Measurements from ENCODE around the gene ANO10. TPM values are rescaled to one million over a fixed set of nuclear protein-coding genes. Genes with fewer than 3 reads are reported as not detected.

Gene ANO10
- total and polyA plus RNA-seq, 2 of the 8 experiments (the other 6 are each of a cell fraction or from before 2014, with no cell fraction given) = 38.0 to 53.2 TPM

DNA sequence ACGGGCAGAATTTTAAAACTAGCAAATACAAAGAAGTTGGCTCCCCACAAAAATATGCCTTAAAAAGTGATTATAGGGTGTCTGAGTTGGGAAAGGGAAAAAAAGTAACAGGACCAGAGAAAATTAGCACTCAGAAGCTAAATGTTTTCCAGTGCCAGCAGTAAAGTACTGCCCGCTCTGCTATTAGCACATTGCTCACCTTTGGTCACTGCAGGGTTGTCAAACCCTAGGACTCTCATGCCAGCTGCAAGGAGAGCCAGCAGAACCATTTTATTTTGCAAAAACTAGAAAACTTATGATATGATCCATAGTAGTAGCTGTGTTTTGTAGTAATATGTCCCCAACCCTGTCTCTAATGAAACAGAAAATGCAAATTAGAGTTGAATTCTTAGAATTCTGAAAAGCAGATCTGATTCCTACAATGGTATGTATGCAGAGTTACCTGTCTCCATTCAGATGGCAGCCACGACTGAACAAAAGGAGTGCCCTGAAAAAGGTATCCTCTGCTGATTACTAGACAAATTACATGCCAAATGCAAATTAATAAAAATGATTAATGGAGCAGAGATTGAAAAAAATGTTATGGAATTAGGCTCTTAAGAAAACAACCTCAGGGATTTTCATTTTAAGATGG is 185.2 kb downstream of the ANO10 start:
- no peak overlapping the region for H3K14ac ChIP-seq (ENCODE audit: insufficient read length)
- H3K79me2 ChIP-seq (ENCODE audit: control insufficient read depth in 1 of 2, insufficient read depth in 2 of 2, low read length in 2 of 2) = no peaks in the 10 kb centered on the region
- H3K4ac ChIP-seq (replicated peaks; ENCODE audit: insufficient read length, low read depth, low read length) = no peak overlapping the region
- H3K56ac ChIP-seq (replicated peaks; ENCODE audit: insufficient read length, low read depth, low read length) = no peak overlapping the region
- H4K20me1 ChIP-seq (replicated peaks in 1 of 2; ENCODE audit: control insufficient read depth in 1 of 2, insufficient read depth in 2 of 2, low read length in 2 of 2) = no peaks in the 10 kb centered on the region
- H3K27me3 ChIP-seq (replicated peaks in 1 of 4; ENCODE audit: control insufficient read depth in 3 of 4, extremely low read depth in 1 of 4, insufficient read depth in 3 of 4, low read length in 3 of 4) = no peaks in the 10 kb centered on the region
- CTCF ChIA-PET (ENCODE audit: partially characterized antibody) = interaction anchor here (1.9 kb wide), 1 partner anchor 66 kb away, joined by 11 read pairs; no protein-coding TSS in a partner anchor
- H2AK5ac ChIP-seq (ENCODE audit: low read depth, low read length) = no peak overlapping the region
- H3K4me2 ChIP-seq (ENCODE audit: insufficient read depth in 1 of 2, low read depth in 2 of 2, low read length in 2 of 2) = no peak overlapping the region
- POLR2A ChIA-PET (ENCODE audit: partially characterized antibody) = no interaction called here
- no peak overlapping the region for H4K5ac ChIP-seq (ENCODE audit: insufficient read length, low read depth, low read length)
- H3K36me3 ChIP-seq (ENCODE audit: control insufficient read depth in 2 of 4, insufficient read depth in 4 of 4, low read length in 3 of 4) = peaks cover 0 to 5% (median 0%) of the 10 kb centered on the region in 4 experiments; a peak in 1 of 8 replicates
- H4K91ac ChIP-seq (replicated peaks; ENCODE audit: insufficient read length, low read length) = no peak overlapping the region
- no peak overlapping the region for H3K18ac ChIP-seq (ENCODE audit: extremely low read depth, low read length)
- H3K9ac ChIP-seq (replicated peaks in 1 of 4; ENCODE audit: extremely low read depth in 1 of 4, low read depth in 3 of 4, low read length in 3 of 4) = no peak overlapping the region
- no peak overlapping the region for H2AFZ ChIP-seq (ENCODE audit: low read length)
- no peak overlapping the region; the same call in 1 of the 2 replicates for H2BK12ac ChIP-seq (ENCODE audit: low read depth, low read length)
- H3K23ac ChIP-seq (ENCODE audit: insufficient read length) = no peak overlapping the region
- H3K23me2 ChIP-seq (ENCODE audit: low read depth, low read length) = no peaks in the 10 kb centered on the region
- DNase-seq (ENCODE audit: low read depth in 1 of 2, low spot score in 2 of 2) (no peak), FAIRE-seq (peak; percentile 57)
- no peak overlapping the region for H4K8ac ChIP-seq (ENCODE audit: extremely low read depth, insufficient read depth, low read length)
- no peak overlapping the region for H3K27ac ChIP-seq (ENCODE audit: low read depth, low read length)
- no peak overlapping the region for H2BK20ac ChIP-seq (ENCODE audit: low read length)
- H2BK15ac ChIP-seq (ENCODE audit: low read length) = no peak overlapping the region
- no peak overlapping the region for H3K4me3 ChIP-seq (ENCODE audit: extremely low read depth in 1 of 4, insufficient read depth in 2 of 4, low read depth in 3 of 4, low read length in 4 of 4)
- TF ChIP-seq CBX5 (IDR thresholded peaks at IDR 0.05; ENCODE audit: low read depth, low read length) = no peak
- no peak for TF ChIP-seq JUN (IDR thresholded peaks at IDR 0.05; ENCODE audit: low read depth, low read length)
- no peak for TF ChIP-seq GABPA (IDR thresholded peaks at IDR 0.05; ENCODE audit: borderline replicate concordance, insufficient read depth, low read length)
- TF ChIP-seq TEAD4 (IDR thresholded peaks at IDR 0.05; ENCODE audit: low read depth, low read length) = peak; percentile 40; the same call in 1 of the 2 replicates
- H3K79me1 ChIP-seq (ENCODE audit: low read depth, low read length) = no peaks in the 10 kb centered on the region
- no peak overlapping the region for H2BK5ac ChIP-seq (ENCODE audit: low read depth, low read length)
- no peak overlapping the region for H2BK120ac ChIP-seq (replicated peaks; ENCODE audit: low read depth, low read length)
- H3K4me1 ChIP-seq (replicated peaks in 1 of 4; ENCODE audit: control insufficient read depth in 3 of 4, insufficient read depth in 4 of 4, low read length in 3 of 4) = peaks cover 0 to 9% (median 3%) of the 10 kb centered on the region in 4 experiments; a peak in 4 of 7 replicates
- H3K9me3 ChIP-seq (ENCODE audit: insufficient read depth in 2 of 2, low read depth in 1 of 2, low read length in 1 of 2) = no peaks in the 10 kb centered on the region
- WGBS, 2 experiments (ENCODE audit: extremely low coverage in 1 of 2, insufficient coverage in 1 of 2, insufficient read length in 1 of 2, insufficient replicate concordance in 2 of 2, low coverage in 1 of 2, low lambda C conversion rate in 2 of 2, missing lambda C conversion rate in 1 of 2) = 56% methylated on average over 3 of the region's 3 CpGs; no CpG with 5 or more reads in 1 of the 2 experiments

Data from H1 (cell line).